HG02763 (cell line): Measurements from ENCODE around the gene UBE4B.

Experiments
- ATAC-seq: cut with Tn5 transposase; IDR thresholded peaks from one replicate; pipeline ENCODE4 v1.9.1; 2021; ENCODE audit warnings: mild to moderate bottlenecking, moderate library complexity; ENCODE audit not compliant: unreplicated experiment

UBE4B gene

GRCh38 chr1:10033359-10033845 is 644 bp downstream of the UBE4B start:
- ATAC-seq: no peak

DNA sequence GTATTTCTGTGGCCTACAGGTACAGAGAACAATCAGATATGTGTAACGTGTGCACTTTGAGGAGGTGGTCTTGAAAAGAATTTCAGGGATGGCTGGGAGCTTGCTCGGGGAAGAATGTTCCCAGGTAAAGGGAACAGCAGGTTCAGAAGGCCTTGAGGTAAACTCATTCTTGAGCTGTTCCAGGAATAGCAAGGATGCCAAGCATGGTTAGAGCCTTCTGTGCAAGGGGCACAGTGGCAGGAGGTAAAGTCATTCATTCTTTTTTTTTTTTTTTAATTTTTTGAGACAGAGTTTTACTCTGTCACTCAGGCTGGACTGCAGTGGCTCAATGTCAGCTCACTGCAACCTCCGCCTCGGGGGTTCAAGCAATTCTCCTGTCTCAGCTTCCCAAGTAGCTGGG is 10.0 kb downstream of the UBE4B start:
- ATAC-seq: no peak

GRCh38 chr1:10045480-10046355 is 13.0 kb downstream of the UBE4B start:
- ATAC-seq: no peak

GRCh38 chr1:10046356-10047085 is 13.8 kb downstream of the UBE4B start:
- no peak for ATAC-seq

DNA sequence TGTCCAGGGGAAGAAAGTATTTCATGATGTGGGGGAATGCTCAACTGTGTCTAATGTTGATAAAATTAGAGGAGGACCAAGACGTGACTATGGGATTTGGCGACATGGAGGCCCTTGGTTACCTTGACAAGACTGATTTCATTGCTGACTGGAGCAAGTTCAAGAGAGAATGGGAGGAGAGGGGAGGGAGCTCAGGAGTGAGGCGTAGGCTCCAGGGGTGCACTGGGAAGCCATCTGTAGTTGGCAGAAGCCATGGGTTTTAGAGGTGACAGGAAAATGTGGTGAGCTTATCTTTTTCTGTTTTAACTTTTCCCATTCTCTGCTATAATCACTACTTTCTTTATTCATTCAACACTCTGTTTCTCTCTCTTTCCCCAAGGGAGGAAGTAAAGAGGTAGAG is 15.8 kb downstream of the UBE4B start:
- ATAC-seq: no peak

DNA sequence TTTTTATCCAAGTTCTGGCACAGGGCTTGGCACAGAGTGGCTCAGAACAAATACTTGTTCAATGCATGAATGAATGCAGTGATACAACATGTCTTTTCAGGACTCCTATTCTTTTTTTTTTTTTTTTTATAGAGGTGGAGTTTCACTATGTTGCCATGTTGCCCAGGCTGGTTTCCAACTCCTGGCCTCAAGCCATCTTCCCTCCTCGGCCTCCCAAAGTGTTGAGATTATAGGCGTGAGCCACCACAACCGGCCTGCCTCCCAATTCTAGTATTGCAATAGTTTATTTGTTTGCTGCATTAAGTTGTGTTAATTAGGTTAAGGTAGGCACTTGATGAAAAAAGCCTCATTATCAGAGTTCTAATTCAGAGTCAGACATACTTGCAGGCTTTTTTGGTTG is 17.9 kb downstream of the UBE4B start:
- ATAC-seq: no peak

- no peak for ATAC-seq
Observed at GRCh38 chr1:10051656-10052055, 18.9 kb downstream of the UBE4B start.

GRCh38 chr1:10052347-10052746 is 19.6 kb downstream of the UBE4B start:
- no peak for ATAC-seq

- no peak for ATAC-seq
Observed at GRCh38 chr1:10054465-10054864, 21.7 kb downstream of the UBE4B start.

- ATAC-seq: no peak
Observed at GRCh38 chr1:10056599-10056987, 23.8 kb downstream of the UBE4B start.

GRCh38 chr1:10057343-10057742 is 24.6 kb downstream of the UBE4B start:
- ATAC-seq: no peak

GRCh38 chr1:10057796-10058195 is 25.0 kb downstream of the UBE4B start:
- no peak for ATAC-seq

GRCh38 chr1:10059342-10059718 is 26.6 kb downstream of the UBE4B start:
- ATAC-seq: no peak

DNA sequence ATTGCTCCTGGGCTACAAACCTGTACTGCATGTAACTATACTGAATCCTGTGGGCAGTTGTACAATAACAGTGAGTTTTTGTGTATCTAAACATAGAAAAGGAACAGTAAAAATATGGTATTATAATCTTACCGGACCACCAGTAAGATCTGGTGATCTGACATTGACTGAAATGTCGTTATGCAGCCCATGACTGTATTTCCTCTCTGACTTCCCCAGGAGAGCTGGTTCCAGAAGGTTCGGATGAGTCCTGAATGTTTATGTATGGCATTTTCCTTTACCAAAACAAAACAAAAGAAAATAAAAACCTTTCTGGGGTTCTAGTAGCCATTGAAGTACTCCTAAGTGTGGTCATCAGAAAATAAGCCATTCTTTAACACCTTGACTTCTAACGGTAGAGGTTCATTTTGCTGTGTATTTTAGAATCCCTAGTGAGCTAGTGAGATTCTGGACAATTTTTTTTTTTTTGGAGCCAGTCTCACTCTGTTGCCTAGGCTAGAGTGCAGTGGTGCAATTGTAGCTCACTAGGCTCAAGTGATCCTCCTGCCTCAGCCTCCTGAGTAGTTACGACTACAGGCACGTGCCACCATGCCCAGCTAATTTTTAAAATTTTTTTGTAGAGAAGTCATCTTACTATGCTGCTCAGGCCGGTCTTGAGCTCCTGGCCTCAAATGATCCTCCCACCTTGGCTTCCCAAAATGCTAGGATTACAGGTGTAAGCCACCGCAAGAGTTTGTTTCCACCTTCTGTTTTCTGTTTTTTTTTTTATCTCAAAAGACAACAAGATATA is 27.7 kb downstream of the UBE4B start:
- no peak for ATAC-seq

DNA sequence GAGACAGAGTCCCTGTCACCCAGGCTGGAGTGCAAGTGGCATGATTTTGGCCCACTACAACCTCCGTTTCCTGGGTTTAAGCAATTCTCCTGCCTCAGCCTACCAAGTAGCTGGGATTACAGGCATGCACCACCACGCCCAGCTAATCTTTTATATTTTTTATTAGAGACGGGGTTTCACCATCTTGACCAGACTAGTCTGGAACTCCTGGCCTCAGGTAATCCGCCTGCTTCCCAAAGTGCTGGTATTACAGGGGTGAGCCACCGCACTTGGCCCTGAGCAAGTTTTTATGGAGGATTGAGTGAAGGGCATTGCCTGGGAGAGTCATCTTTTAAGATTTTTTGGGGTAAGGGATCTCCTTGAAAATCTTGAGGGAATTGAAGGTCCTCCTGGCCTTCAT is 28.5 kb downstream of the UBE4B start:
- ATAC-seq: no peak

DNA sequence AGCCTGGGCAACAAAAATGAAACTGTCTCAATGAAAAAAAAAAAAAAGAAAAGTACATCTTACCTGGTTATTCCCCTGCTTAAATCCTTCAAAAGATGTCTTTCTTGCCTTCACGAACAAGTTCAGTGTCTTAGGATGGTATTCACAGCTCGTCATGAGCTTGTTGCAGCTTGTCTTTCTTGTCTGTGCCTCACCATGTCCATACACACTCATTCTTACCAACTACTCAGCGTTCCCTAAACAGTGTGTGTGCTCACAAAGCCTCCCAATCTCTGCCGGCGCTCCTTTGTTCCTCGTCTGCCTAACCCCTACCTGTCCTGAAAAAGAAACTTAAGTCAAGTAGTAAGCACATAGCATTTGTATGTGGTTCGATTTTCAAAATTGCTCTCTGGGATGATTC is 31.1 kb downstream of the UBE4B start:
- no peak for ATAC-seq

DNA sequence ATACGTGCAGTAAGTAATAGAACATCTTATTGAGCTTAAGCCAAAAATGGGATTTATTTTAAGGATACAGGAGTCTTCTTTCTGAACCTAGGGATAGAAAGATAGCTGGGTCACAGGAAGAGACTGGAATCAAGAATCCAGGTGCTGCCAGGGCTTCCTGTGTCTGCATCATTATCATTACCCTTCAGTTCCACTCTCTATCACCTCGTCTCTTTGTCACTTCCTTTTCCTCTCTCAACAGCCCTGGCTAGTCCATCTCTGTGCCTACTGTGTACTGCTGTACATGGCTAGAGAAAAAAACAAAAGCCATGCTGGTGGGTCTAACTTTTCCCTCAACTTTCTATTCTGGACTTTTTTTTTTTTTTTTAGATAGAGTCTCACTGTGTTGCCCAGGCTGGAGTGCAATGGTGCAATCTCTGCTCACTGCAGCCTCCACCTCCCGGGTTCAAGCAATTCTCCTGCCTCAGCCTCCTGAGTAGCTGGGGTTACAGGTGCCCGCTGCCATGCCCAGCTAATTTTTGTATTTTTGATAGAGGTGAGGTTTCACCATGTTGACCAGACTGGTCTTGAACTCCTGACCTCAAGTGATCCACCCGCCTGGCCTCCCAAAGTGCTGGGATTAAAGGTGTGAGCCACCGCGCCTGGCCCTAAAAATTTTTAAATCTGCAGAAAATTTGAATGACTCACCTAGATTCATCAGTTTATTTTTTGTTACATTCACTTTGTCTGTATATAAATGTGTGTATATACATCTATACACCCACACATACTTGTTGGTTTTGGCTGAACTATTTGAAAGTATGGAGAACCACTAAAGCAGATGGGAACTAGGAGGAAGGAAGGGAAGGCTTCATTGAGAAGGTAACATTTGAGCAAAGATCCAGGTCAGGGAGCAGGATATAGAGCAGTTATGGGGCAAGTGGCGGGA is 31.9 kb downstream of the UBE4B start:
- ATAC-seq: no peak

DNA sequence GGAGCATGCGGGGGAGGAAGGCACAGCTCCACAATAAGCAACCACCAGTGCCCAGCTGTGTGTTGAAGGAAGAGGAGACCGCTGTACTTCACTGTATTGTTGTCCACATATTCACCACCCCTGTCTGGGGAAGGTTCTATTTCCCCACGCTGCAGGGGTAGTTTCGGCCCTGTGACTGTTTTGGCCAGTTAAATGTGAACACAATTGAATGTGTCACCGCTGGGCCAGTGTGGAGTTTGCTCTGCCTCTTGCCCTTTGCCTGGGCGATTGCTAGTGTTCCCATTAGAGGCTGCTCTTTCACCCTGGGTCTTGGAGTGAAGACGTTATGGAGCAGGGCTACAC is 32.6 kb downstream of the UBE4B start:
- no peak for ATAC-seq

DNA sequence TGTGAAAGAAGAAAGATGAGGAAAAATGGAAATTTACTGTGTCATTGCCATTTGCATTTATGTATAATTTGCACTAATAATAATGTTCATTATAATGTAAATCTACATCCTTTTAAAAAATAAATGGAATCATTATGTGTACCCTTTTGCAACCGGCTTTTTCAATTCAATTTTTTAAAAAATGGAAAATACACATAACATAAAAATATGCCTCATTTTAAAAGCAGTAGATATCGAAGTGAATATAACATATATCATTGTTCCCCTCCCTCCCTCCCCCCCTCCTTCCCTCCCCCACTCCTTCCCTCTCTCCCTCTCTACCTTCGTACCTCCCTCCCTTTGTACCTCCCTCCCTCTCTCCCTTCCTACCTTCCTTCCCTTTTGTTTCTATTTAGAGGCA is 33.0 kb downstream of the UBE4B start:
- ATAC-seq: no peak

DNA sequence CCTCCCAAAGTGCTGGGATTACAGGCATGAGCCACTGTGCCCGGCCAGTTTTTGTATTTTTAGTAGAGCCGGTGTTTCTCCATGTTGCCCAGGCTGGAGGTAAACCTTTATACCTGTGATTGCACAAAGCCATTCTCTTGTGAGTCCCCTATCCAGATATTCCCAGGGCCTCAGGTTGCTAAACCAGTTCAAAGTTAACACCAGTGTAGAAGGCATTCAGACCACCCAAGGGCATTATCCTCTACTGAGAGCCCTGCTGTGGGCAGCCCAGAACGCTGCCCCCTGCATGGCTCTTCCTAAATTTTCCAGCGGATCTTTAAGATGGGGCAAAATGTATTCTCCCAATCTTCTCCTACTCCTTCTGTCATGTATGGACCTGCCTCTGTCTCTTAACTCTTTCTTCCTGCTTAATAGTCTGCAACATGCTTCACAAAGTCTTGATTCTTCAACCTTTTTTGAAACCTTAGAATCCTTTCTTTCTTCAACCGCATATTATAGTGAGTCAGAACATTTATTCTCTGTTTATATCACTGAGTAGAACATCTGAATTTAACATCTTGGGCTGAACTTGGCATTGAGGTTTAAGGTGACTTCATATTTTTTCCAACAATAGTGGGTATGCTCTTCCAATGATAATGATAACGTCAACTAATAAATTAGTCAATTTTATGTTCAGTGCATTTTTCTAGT is 36.0 kb downstream of the UBE4B start:
- ATAC-seq: no peak
